T-helper 22 cell (primary cell): ENCODE measurements around the gene MICAL3.

ENCODE experiments used
- DNase-seq: peaks from one replicate; pipeline ENCODE4 v3.0.0-alpha.2; 2020; ENCODE audit warnings: low read depth

MICAL3 gene

GRCh38 chr22:17867160-17867785 is 157.1 kb downstream of the MICAL3 start:
- no peak for DNase-seq

- DNase-seq: no peak
These were observed 157.7 kb downstream of the MICAL3 start for GRCh38 chr22:17866621-17867020.

GRCh38 chr22:17866127-17866526 is 158.2 kb downstream of the MICAL3 start:
- DNase-seq: no peak

GRCh38 chr22:17865183-17866055 is 158.9 kb downstream of the MICAL3 start:
- DNase-seq: no peak

- no peak for DNase-seq
These were observed 159.8 kb downstream of the MICAL3 start for GRCh38 chr22:17864398-17865182.

- no peak for DNase-seq
These were observed 161.6 kb downstream of the MICAL3 start for GRCh38 chr22:17862646-17863181.

GRCh38 chr22:17861909-17862308 is 162.5 kb downstream of the MICAL3 start:
- no peak for DNase-seq

GRCh38 chr22:17860220-17860965 is 164.0 kb downstream of the MICAL3 start:
- no peak for DNase-seq

- DNase-seq: no peak
These were observed 166.3 kb downstream of the MICAL3 start for GRCh38 chr22:17858033-17858432.

- no peak for DNase-seq
These were observed 168.6 kb downstream of the MICAL3 start for GRCh38 chr22:17855572-17856290.

- DNase-seq: no peak
These were observed 171.3 kb downstream of the MICAL3 start for GRCh38 chr22:17853073-17853472.

- DNase-seq: no peak
These were observed 172.6 kb downstream of the MICAL3 start for GRCh38 chr22:17851759-17852158.

GRCh38 chr22:17847360-17848078 is 176.8 kb downstream of the MICAL3 start:
- no peak for DNase-seq

- no peak for DNase-seq
These were observed 177.9 kb downstream of the MICAL3 start for GRCh38 chr22:17846326-17846992.

GRCh38 chr22:17845790-17846189 is 178.6 kb downstream of the MICAL3 start:
- no peak for DNase-seq

GRCh38 chr22:17845327-17845726 is 179.0 kb downstream of the MICAL3 start:
- DNase-seq: no peak

GRCh38 chr22:17844150-17844549 is 180.2 kb downstream of the MICAL3 start:
- no peak for DNase-seq

- no peak for DNase-seq
These were observed 182.0 kb downstream of the MICAL3 start for GRCh38 chr22:17842386-17842785.

- no peak for DNase-seq
These were observed 182.5 kb downstream of the MICAL3 start for GRCh38 chr22:17841836-17842235.
